ENCODE results near the gene KCNAB1.
"Not testable (repeated sequence)": the region's sequence is repeated elsewhere in the genome, so short reads cannot be mapped to it uniquely, and the experiment has no call there.

The KCNAB1 gene

DNA sequence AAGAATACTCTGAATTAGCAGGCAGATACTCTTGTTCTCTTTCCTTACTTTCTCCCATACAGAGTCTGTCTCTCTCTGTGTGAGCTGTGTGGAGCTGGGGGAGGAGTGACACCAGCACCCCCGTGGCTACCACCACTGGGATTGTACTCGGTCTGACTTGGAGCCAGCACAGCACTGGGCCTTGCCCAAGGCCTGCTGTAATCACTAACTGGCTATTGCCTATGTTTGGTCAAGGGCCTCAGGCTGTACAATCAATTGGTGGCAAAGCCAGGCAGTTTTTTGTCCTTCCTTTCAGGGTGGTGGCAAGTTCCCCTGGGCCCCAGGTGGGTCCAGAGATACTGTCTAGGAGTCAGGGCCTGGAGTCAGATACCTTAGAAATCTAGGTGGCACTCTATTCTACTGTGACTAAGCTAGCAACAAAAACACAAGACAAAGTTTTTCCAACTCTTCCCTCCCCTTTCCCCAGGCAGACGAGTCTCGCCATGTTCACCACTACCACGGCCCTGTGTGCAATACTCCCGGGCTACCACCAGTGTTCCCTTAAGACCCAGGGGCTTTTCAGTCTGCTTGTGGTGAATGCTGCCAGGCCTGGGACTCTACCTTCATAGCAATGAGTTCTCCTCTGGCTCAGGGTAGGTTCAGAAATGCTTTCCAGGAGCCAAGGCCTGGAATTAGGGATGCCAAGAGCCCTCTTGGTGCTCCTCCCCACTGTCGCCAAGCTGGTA is 151.8 kb downstream of the KCNAB1 start:
- Histone ChIP-seq H3K27me3 (ENCODE audit: control insufficient read depth, insufficient read depth, low read length) (no peaks in the 10 kb centered on the region), H3K9ac (ENCODE audit: low read length) (no peak overlapping the region), H3K9me3 (ENCODE audit: control insufficient read depth, low read length) (no peaks in the 10 kb centered on the region), H3K4me3 (ENCODE audit: low read length) (no peak overlapping the region), H3K4me1 (ENCODE audit: control insufficient read depth, insufficient read depth, low read length) (no peaks in the 10 kb centered on the region), H3K36me3 (ENCODE audit: control insufficient read depth, insufficient read depth, low read length) (no peaks in the 10 kb centered on the region)

DNA sequence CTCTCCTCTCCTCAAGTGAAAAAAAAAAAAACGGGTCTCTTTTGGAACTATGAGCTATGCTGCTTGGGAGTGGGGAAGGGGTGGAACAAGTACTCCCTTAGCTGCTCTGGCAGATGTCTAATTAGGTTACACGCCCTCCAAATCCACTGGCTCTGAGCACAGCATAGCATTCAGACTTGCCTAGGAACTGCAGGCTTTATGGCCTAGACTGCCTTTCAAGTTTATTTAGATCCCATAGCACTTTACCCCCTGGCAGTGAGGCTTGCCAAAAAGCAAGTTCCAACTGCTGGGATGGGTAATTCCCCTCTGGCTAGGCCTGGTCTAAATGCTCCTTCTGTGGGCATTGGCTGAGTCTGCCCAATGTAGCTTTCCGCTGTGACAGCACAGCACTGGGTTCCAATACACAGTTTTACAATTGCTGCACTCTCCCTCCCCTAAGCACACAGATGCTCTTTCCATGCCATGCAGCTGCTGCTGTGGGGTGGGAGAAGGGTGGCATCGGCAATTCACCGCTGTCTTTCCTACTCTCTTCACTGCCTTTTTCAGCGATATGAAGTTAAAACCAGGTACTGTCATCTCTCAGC is 152.8 kb downstream of the KCNAB1 start:
- no peaks in the 10 kb centered on the region for H3K4me1 ChIP-seq (ENCODE audit: control insufficient read depth, insufficient read depth, low read length)
- no peak overlapping the region for H3K4me3 ChIP-seq (ENCODE audit: low read length)
- no peaks in the 10 kb centered on the region for H3K27me3 ChIP-seq (ENCODE audit: control insufficient read depth, insufficient read depth, low read length)
- H3K36me3 ChIP-seq (ENCODE audit: control insufficient read depth, insufficient read depth, low read length): no peaks in the 10 kb centered on the region
- no peak overlapping the region for H3K9ac ChIP-seq (ENCODE audit: low read length)
- no peaks in the 10 kb centered on the region for H3K9me3 ChIP-seq (ENCODE audit: control insufficient read depth, low read length)

DNA sequence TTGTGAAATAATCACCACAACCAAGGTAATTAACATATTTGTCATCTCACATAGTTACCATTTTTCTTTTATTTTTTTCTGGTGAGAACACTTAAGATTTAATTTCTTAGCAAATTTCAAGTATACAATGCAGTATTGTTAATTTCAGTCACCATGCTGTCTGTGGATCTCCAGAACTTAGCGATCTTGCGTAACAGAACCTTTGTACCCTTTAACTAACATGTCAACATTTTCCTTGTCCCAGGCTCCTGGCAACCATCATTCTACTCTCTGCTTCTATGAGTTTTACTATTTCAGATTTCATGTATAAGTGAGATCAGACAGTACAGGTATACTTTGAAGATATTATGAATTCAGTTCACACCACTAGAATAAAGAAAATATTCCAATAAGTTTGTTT is 154.4 kb downstream of the KCNAB1 start:
- H3K36me3 ChIP-seq (ENCODE audit: control insufficient read depth, insufficient read depth, low read length): no peaks in the 10 kb centered on the region
- H3K9me3 ChIP-seq (ENCODE audit: control insufficient read depth, low read length): no peaks in the 10 kb centered on the region
- H3K4me1 ChIP-seq (ENCODE audit: control insufficient read depth, insufficient read depth, low read length): no peaks in the 10 kb centered on the region
- H3K27me3 ChIP-seq (ENCODE audit: control insufficient read depth, insufficient read depth, low read length): no peaks in the 10 kb centered on the region
- no peak overlapping the region for H3K9ac ChIP-seq (ENCODE audit: low read length)
- H3K4me3 ChIP-seq (ENCODE audit: low read length): no peak overlapping the region

DNA sequence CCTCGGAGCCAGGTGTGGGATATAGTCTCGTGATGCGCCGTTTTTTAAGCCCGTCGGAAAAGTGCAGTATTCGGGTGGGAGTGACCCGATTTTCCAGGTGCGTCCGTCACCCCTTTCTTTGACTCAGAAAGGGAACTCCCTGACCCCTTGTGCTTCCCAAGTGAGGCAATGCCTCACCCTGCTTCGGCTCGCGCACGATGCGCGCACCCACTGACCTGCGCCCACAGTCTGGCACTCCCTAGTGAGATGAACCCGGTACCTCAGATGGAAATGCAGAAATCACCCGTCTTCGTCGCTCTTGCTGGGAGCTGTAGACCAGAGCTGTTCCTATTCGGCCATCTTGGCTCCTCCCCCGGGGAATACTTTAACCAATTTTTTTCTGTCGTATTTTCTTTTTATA is 164.3 kb downstream of the KCNAB1 start:
- H3K4me1 ChIP-seq (ENCODE audit: control insufficient read depth, insufficient read depth, low read length); H3K27me3 ChIP-seq (ENCODE audit: control insufficient read depth, insufficient read depth, low read length); H3K9me3 ChIP-seq (ENCODE audit: control insufficient read depth, low read length); H3K4me3 ChIP-seq (ENCODE audit: low read length); H3K9ac ChIP-seq (ENCODE audit: low read length); H3K36me3 ChIP-seq (ENCODE audit: control insufficient read depth, insufficient read depth, low read length): not testable (repeated sequence)

DNA sequence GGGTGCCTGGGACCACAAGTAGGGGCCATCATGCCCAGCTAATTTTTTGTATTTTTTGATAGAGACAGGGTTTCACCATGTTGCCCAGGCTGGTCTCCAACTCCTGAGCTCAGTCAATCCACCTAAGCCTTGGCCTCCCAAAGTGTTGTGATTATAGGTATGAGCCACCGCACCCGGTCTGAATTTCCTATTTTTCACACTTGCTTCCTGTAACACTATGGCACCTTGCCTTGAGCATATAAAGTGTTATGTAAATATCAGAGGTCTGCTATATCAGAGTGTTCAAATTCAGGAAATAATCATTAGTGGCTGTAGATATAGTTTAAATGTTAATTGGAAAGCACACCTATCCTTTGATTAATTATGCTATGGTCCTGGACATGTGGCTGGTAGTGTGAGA is 165.2 kb downstream of the KCNAB1 start:
- peaks cover 17% of the 10 kb centered on the region for H3K27me3 ChIP-seq (ENCODE audit: control insufficient read depth, insufficient read depth, low read length)
- H3K4me1 ChIP-seq (ENCODE audit: control insufficient read depth, insufficient read depth, low read length): peaks cover 7% of the 10 kb centered on the region
- no peak overlapping the region for H3K9ac ChIP-seq (ENCODE audit: low read length)
- H3K9me3 ChIP-seq (ENCODE audit: control insufficient read depth, low read length): no peaks in the 10 kb centered on the region
- no peaks in the 10 kb centered on the region for H3K36me3 ChIP-seq (ENCODE audit: control insufficient read depth, insufficient read depth, low read length)
- H3K4me3 ChIP-seq (ENCODE audit: low read length): no peak overlapping the region

DNA sequence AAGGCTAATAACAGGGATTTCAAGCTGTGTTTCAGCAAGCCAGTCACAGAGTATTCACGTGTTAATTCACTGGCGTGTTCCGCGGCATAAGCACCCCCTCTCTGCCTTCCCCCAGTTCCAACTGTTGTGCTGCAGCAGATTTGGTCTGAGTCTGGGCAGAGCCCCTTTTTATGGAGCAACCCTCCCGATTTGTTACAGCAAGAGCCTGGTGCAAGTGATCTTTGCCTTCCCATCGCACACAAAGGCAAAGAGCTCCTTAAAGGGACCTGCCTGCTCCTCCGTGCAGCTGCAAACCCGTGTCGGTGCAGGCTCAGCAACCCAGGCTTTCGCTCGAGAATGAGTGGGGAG is 170.5 kb downstream of the KCNAB1 start:
- peaks cover 36% of the 10 kb centered on the region for H3K27me3 ChIP-seq (ENCODE audit: control insufficient read depth, insufficient read depth, low read length)

DNA sequence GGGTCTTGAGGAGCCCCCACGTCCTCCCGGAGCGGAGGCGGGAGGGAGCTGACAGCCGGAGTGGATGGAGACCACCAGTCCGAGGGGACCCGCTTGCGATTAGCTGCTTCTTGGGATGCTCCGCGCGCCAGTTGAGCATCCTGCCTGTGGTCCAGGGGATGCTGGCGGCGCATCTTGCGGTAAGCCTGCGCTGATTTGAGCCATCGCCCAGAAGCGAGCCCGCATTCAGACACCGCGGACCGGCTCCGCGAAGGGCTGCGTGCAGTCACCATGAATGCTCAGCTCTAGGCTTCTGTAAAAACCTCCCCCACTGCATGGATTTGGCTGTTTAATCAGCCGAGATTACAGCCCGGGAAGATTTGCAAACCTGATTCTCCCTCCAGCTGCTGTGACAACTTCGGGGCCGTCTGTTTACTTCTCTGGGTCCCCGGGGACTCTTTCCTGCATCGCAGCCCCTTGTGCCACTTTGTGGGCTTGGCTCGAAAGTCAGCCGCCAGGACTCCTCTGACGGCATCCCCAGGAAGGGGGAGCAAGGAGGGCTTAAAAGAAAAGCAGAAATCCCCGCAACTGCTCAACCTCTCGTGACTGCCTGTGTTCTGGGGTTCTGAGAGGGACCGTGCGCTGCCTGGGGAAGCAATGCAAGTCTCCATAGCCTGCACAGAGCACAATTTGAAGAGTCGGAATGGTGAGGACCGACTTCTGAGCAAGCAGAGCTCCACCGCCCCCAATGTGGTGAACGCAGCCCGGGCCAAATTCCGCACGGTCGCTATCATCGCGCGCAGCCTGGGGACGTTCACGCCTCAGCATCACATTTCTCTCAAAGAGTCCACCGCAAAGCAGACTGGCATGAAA is 171.1 kb downstream of the KCNAB1 start:
- H3K4me3 ChIP-seq (ENCODE audit: low read length): no peak overlapping the region
- no peaks in the 10 kb centered on the region for H3K36me3 ChIP-seq (ENCODE audit: control insufficient read depth, insufficient read depth, low read length)
- no peaks in the 10 kb centered on the region for H3K9me3 ChIP-seq (ENCODE audit: control insufficient read depth, low read length)
- H3K9ac ChIP-seq (ENCODE audit: low read length): peak overlapping the region; percentile 17
- peaks cover 36% of the 10 kb centered on the region for H3K27me3 ChIP-seq (ENCODE audit: control insufficient read depth, insufficient read depth, low read length)
- H3K4me1 ChIP-seq (ENCODE audit: control insufficient read depth, insufficient read depth, low read length): peaks cover 12% of the 10 kb centered on the region

More for the DNA sequence above, 170.5 kb downstream of the KCNAB1 start:
- H3K4me1 ChIP-seq (ENCODE audit: control insufficient read depth, insufficient read depth, low read length): peaks cover 12% of the 10 kb centered on the region
- H3K36me3 ChIP-seq (ENCODE audit: control insufficient read depth, insufficient read depth, low read length): no peaks in the 10 kb centered on the region
- no peak overlapping the region for H3K4me3 ChIP-seq (ENCODE audit: low read length)
- H3K9me3 ChIP-seq (ENCODE audit: control insufficient read depth, low read length): no peaks in the 10 kb centered on the region
- H3K9ac ChIP-seq (ENCODE audit: low read length): no peak overlapping the region

DNA sequence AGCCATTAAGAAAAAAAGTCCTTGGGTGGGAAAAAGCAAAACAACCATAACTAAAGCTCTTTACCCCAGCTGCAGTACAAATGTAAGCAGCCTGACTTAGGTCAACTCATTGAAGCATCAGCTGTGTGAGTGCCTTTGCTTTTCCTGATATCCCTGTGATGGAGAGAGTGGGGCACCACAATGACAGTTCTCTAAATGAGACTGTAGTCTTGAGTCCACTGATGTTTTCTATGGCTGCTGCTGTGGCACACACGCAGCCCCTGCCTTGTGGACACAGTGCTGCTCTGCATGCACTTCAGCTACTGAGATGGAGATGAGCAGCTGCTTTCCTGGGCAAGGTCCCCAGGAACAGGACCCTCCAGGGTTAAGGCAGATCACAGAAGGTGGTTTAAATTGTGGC is 173.2 kb downstream of the KCNAB1 start:
- H3K36me3 ChIP-seq (ENCODE audit: control insufficient read depth, insufficient read depth, low read length): no peaks in the 10 kb centered on the region
- peaks cover 12% of the 10 kb centered on the region for H3K4me1 ChIP-seq (ENCODE audit: control insufficient read depth, insufficient read depth, low read length)
- H3K27me3 ChIP-seq (ENCODE audit: control insufficient read depth, insufficient read depth, low read length): peaks cover 36% of the 10 kb centered on the region
- H3K9ac ChIP-seq (ENCODE audit: low read length): no peak overlapping the region
- H3K9me3 ChIP-seq (ENCODE audit: control insufficient read depth, low read length): no peaks in the 10 kb centered on the region
- no peak overlapping the region for H3K4me3 ChIP-seq (ENCODE audit: low read length)

DNA sequence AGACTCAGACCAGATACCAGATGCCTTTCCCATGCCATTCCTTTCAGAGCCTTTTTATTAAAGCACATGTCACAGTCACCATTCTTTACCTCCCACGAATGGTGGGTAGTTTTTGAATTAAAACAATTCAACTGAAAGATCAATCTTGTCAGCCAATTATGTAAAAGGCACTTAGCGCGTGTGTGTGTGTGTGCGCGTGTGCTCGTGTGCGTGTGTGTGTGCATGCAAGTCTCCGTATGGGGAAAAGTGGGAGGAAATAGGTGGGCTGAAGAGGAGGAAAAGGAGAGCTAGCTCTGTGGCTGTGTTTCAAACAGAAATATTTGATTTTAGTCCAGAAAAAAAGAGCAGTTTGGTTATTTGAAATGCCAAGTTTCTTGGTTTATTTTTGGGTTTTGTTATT is 177.2 kb downstream of the KCNAB1 start:
- Histone ChIP-seq H3K4me3 (ENCODE audit: low read length) (no peak overlapping the region), H3K27me3 (ENCODE audit: control insufficient read depth, insufficient read depth, low read length) (no peaks in the 10 kb centered on the region), H3K36me3 (ENCODE audit: control insufficient read depth, insufficient read depth, low read length) (no peaks in the 10 kb centered on the region), H3K9me3 (ENCODE audit: control insufficient read depth, low read length) (no peaks in the 10 kb centered on the region), H3K4me1 (ENCODE audit: control insufficient read depth, insufficient read depth, low read length) (no peaks in the 10 kb centered on the region), H3K9ac (ENCODE audit: low read length) (no peak overlapping the region)

DNA sequence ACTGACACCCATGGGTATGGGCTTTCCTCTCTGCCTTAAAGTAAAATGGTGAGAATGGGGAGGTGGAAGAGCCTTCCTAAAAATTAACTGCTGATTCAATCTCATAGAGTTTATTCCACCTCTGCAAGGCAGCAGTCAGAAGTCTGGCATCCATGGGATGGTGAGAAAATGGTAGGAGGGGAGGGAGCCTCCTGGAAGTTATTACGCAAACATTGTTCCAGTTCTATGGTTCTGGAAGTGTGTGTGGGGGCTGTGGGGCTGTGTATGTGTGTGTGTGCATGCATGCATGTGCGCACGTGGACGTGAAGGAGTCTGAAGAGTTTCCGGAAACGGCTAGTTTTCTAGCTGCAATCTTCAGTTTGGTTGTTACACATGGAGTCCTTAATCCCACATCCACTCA is 177.6 kb downstream of the KCNAB1 start:
- Histone ChIP-seq H3K4me3 (ENCODE audit: low read length) (no peak overlapping the region), H3K4me1 (ENCODE audit: control insufficient read depth, insufficient read depth, low read length) (no peaks in the 10 kb centered on the region), H3K9me3 (ENCODE audit: control insufficient read depth, low read length) (no peaks in the 10 kb centered on the region), H3K9ac (ENCODE audit: low read length) (no peak overlapping the region), H3K36me3 (ENCODE audit: control insufficient read depth, insufficient read depth, low read length) (no peaks in the 10 kb centered on the region), H3K27me3 (ENCODE audit: control insufficient read depth, insufficient read depth, low read length) (no peaks in the 10 kb centered on the region)

DNA sequence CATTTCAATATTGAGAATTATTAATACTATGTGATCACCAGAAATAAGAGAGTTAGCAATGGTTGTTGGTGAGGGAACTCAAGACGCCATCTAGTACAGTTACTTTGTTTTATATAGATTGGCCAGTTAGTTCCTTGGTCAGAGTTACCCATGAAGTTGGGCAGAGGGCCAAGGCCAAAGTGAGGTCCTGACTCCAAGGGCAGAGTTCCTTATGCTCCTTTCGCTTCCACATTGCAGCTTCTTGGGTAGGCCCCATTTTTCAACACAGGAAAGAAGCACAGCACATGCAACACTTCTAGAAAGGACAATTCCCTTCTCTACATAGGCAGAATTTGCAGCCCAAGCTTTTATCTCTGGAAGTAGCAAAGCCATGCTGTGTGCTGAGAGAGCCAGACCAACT is 178.6 kb downstream of the KCNAB1 start:
- Histone ChIP-seq H3K9ac (ENCODE audit: low read length) (no peak overlapping the region), H3K4me1 (ENCODE audit: control insufficient read depth, insufficient read depth, low read length) (no peaks in the 10 kb centered on the region), H3K36me3 (ENCODE audit: control insufficient read depth, insufficient read depth, low read length) (no peaks in the 10 kb centered on the region), H3K4me3 (ENCODE audit: low read length) (no peak overlapping the region), H3K27me3 (ENCODE audit: control insufficient read depth, insufficient read depth, low read length) (no peaks in the 10 kb centered on the region), H3K9me3 (ENCODE audit: control insufficient read depth, low read length) (no peaks in the 10 kb centered on the region)

DNA sequence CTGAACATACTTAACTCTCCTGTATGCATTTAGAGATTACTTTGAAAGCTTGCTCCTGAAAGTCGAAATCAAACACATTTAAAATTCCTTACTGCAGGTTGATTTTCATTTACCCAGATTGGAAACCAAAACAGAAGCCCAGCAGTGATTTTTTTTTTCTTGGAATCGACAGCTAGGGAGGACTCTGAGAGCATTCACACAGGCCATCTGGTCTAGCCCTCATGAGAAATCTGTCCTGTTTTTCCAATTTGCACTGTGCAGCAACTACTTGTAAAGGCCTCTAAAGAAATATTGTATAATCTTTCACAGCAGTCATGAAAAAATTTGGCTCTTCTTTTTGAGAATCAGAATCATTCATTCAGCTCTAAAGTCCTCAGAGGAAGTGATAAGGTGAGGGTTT is 179.2 kb downstream of the KCNAB1 start:
- H3K4me1 ChIP-seq (ENCODE audit: control insufficient read depth, insufficient read depth, low read length): peaks cover 6% of the 10 kb centered on the region
- H3K9me3 ChIP-seq (ENCODE audit: control insufficient read depth, low read length): no peaks in the 10 kb centered on the region
- no peak overlapping the region for H3K4me3 ChIP-seq (ENCODE audit: low read length)
- H3K9ac ChIP-seq (ENCODE audit: low read length): no peak overlapping the region
- no peaks in the 10 kb centered on the region for H3K36me3 ChIP-seq (ENCODE audit: control insufficient read depth, insufficient read depth, low read length)
- no peaks in the 10 kb centered on the region for H3K27me3 ChIP-seq (ENCODE audit: control insufficient read depth, insufficient read depth, low read length)

Data from mucosa of stomach (tissue), 1 donor.